HepG2 (cell line): ENCODE data around the gene ST6GAL2. TPM values are rescaled to one million over a fixed set of nuclear protein-coding genes. Genes with fewer than 3 reads are reported as not detected.

ENCODE experiments used
- ATAC-seq: fragments of 200-7000 bp; cut with Tn5 transposase; 3 replicates; pipeline ENCODE4 v1.9.1; 2020; ENCODE audit warnings: mild to moderate bottlenecking, moderate library complexity
- BruUV-seq: library from RNA; stranded (reverse); fragments of 400-500 nt; replicated peaks from 2 replicates; lab custom pipeline; 2021; lab: Mats Ljungman, UMichigan
- CTCF ChIA-PET: fragments of 300-600 bp; formaldehyde crosslinking; extraction: SDS; loops from one replicate; lab custom pipeline; 2021; ENCODE audit warnings: low total read pairs, inconsistent platforms, low intra/inter-chr PET ratio; lab: Yijun Ruan, JAX
- POLR2A ChIA-PET: fragments of 350-600 bp; sonication (Branson Sonifier 250); formaldehyde crosslinking; loops from one replicate; lab custom pipeline; 2020; ENCODE audit warnings: antibody characterized with exemption, inconsistent platforms; lab: Yijun Ruan, JAX
- DNase-seq: peaks from one replicate; pipeline ENCODE4 v3.0.0-alpha.2; 2015; ENCODE audit warnings: low spot score
- FAIRE-seq: peaks from 3 replicates; lab custom pipeline; 2011; peaks lifted over from hg19 to GRCh38; lab: Jason Lieb, UNC
- H2AFZ ChIP-seq: one replicate; pipeline ENCODE4 v1.6.1; 2011; ENCODE audit warnings: low read length, inconsistent platforms
- H3K27ac ChIP-seq: fragments of 300-600 bp; 3 replicates; pipeline ENCODE4 v1.8.0; 2011; ENCODE audit warnings: mixed run types, mild to moderate bottlenecking, mixed read lengths, low read length, inconsistent platforms; ENCODE audit not compliant: insufficient read depth; ENCODE audit errors: extremely low read length
- H3K27me3 ChIP-seq, 2 experiments: fragments of 200-600 bp in 1 of 2; 2 replicates in 1 of 2; 3 replicates in 1 of 2; pipeline versions ENCODE4 v1.6.0 to v1.8.0; 2011; ENCODE audit warnings: low read length in 2 of 2, mild to moderate bottlenecking in 2 of 2, moderate library complexity in 2 of 2, inconsistent platforms in 1 of 2; ENCODE audit not compliant: insufficient read depth in 2 of 2, control insufficient read depth in 1 of 2
- H3K36me3 ChIP-seq, 2 experiments: fragments of 200-600 bp in 1 of 2; replicated peaks in 1 of 2; 2 replicates in 1 of 2; 3 replicates in 1 of 2; pipeline versions ENCODE4 v1.5.1 to v1.8.0; 2011; ENCODE audit warnings: low read length in 2 of 2, inconsistent platforms in 1 of 2; ENCODE audit not compliant: insufficient read depth in 2 of 2, control insufficient read depth in 1 of 2
- H3K4me1 ChIP-seq: 2 replicates; pipeline ENCODE4 v1.5.1; 2012; ENCODE audit warnings: low read length, inconsistent platforms; ENCODE audit not compliant: insufficient read depth
- H3K4me2 ChIP-seq: 2 replicates; pipeline ENCODE4 v1.6.0; 2011; ENCODE audit warnings: low read depth, low read length, inconsistent platforms
- H3K4me3 ChIP-seq, 3 experiments: fragments of 200-600 bp in 1 of 3; sonication (generic), shearing (Covaris generic) in 1 of 3; replicated peaks in 1 of 3; 2 replicates each; pipeline ENCODE4 v1.5.1; 2011 to 2016; ENCODE audit warnings: low read length in 3 of 3, inconsistent platforms in 2 of 3, low read depth in 2 of 3, mild to moderate bottlenecking in 2 of 3, control low read depth in 1 of 3, mixed read lengths in 1 of 3; ENCODE audit not compliant: insufficient read depth in 1 of 3
- H3K79me2 ChIP-seq: one replicate; pipeline ENCODE4 v1.6.1; 2011; ENCODE audit warnings: low read length, inconsistent platforms; ENCODE audit not compliant: insufficient read depth
- H3K9ac ChIP-seq: 2 replicates; pipeline ENCODE4 v1.6.0; 2011; ENCODE audit warnings: mild to moderate bottlenecking, low read depth, low read length, inconsistent platforms; ENCODE audit not compliant: insufficient read depth
- H3K9me3 ChIP-seq: 2 replicates; pipeline ENCODE4 v1.5.1; 2012; ENCODE audit warnings: mild to moderate bottlenecking, low read length
- H4K20me1 ChIP-seq: 2 replicates; pipeline ENCODE4 v1.6.0; 2011; ENCODE audit warnings: inconsistent platforms, mild to moderate bottlenecking, low read length, moderate library complexity; ENCODE audit not compliant: insufficient read depth
- CENPT ChIP-seq: sonication (generic); formaldehyde crosslinking; IDR thresholded peaks from 2 replicates; pipeline ENCODE4 v1.8.0; 2022; ENCODE audit warnings: low read depth, mild to moderate bottlenecking, moderate library complexity, missing genetic modification reagents
- HNRNPK ChIP-seq: fragments of 200-400 bp; formaldehyde crosslinking; IDR thresholded peaks from 2 replicates; pipeline ENCODE4 v1.6.1; 2018; ENCODE audit warnings: low read length, low read depth, moderate library complexity, mild to moderate bottlenecking; ENCODE audit not compliant: poor library complexity, severe bottlenecking
- IKZF4 ChIP-seq: sonication (generic); formaldehyde crosslinking; IDR thresholded peaks from 2 replicates; pipeline ENCODE4 v1.5.1; 2020; ENCODE audit warnings: borderline replicate concordance, mild to moderate bottlenecking, low read depth, missing genetic modification reagents; ENCODE audit errors: not compliant biosample characterization
- NFE2 ChIP-seq: sonication (generic); formaldehyde crosslinking; IDR thresholded peaks from 2 replicates; pipeline ENCODE4 v1.4.0; 2020; ENCODE audit warnings: missing genetic modification reagents
- RAD51 ChIP-seq: fragments of 450-650 bp; IDR thresholded peaks from 2 replicates; pipeline ENCODE4 v1.6.1; 2016; ENCODE audit warnings: borderline replicate concordance
- RFX1 ChIP-seq: fragments of 450-650 bp; IDR thresholded peaks from 2 replicates; pipeline ENCODE4 v1.6.1; 2017
- RNF2 ChIP-seq: fragments of 450-650 bp; conservative IDR thresholded peaks from 2 replicates; pipeline ENCODE4 v1.6.1; 2016; ENCODE audit warnings: low read depth
- ZKSCAN5 ChIP-seq: sonication (generic); formaldehyde crosslinking; IDR thresholded peaks from 2 replicates; pipeline ENCODE4 v1.5.1; 2020; ENCODE audit warnings: mild to moderate bottlenecking, missing genetic modification reagents
- ZNF614 ChIP-seq: IDR thresholded peaks from 2 replicates; pipeline ENCODE4 v1.6.1; 2018; ENCODE audit warnings: missing biosample characterization, missing genetic modification reagents, inconsistent platforms, borderline replicate concordance
- ZNF713 ChIP-seq: sonication (generic); formaldehyde crosslinking; IDR thresholded peaks from 2 replicates; pipeline ENCODE4 v1.4.0; 2020; ENCODE audit warnings: mild to moderate bottlenecking, missing genetic modification reagents
- ZNF749 ChIP-seq: sonication (generic); formaldehyde crosslinking; IDR thresholded peaks from 2 replicates; pipeline ENCODE4 v1.8.0; 2022; ENCODE audit warnings: mild to moderate bottlenecking, missing genetic modification reagents, moderate library complexity, borderline replicate concordance
- WGBS: methylation state at CpG from one replicate; pipeline ENCODE4 v1.1.6; 2017; ENCODE audit warnings: low lambda C conversion rate; 5-methylcytosine and 5-hydroxymethylcytosine counted together
- in situ Hi-C: cut with HindIII; loops from 2 replicates; pipeline ENCODE4 v1.10.0; 2017; ENCODE audit warnings: low pct_unique_long_range_greater_than_20kb; ENCODE audit not compliant: extremely low pct_ligation_motif_present
- intact Hi-C: fragments of 100-400 bp; cut with micrococcal nuclease; formaldehyde crosslinking; loops from one replicate; pipeline ENCODE4 v1.10.0; 2022; ENCODE audit not compliant: unreplicated experiment
- polyA plus RNA-seq, 8 experiments: library from polyadenylated mRNA; depleted of rRNA in 3 of 8; stranded (reverse) in 7 of 8; unstranded in 1 of 8; fragments of >200 nt; fragmentation: Illumina TruSeq in 4 of 8; extraction: Trizol in 4 of 8; gene quantifications; 2 replicates each; pipeline versions ENCODE4 v1.2.1 to v1.2.3, GENCODE V29; 2011 to 2016; ENCODE audit warnings: low read depth in 4 of 8, missing spikeins in 1 of 8, mixed read lengths in 1 of 8; ENCODE audit not compliant: insufficient read depth in 1 of 8
- total RNA-seq, 5 experiments: library from RNA; depleted of rRNA; stranded (reverse); fragments of >200 nt; fragmentation: Illumina TruSeq; extraction: Trizol; gene quantifications; 2 replicates each; pipeline ENCODE4 v1.2.3, GENCODE V29; 2016; ENCODE audit warnings: low read depth in 1 of 5
- TF ChIP-seq, protein P1 (sequence below): sonication (generic); formaldehyde crosslinking; IDR thresholded peaks from 2 replicates; pipeline ENCODE4 v1.5.0; 2020; ENCODE audit warnings: mild to moderate bottlenecking, missing genetic modification reagents
- TF ChIP-seq, protein P2 (sequence below): sonication (generic); formaldehyde crosslinking; IDR thresholded peaks from 2 replicates; pipeline ENCODE4 v1.4.0; 2020; ENCODE audit warnings: missing genetic modification reagents; ENCODE audit errors: not compliant biosample characterization
- TF ChIP-seq, protein P3 (sequence below): sonication (generic); formaldehyde crosslinking; IDR thresholded peaks from 2 replicates; pipeline ENCODE4 v1.4.0; 2020; ENCODE audit warnings: missing genetic modification reagents, borderline replicate concordance

The ST6GAL2 gene
- total and polyA plus RNA-seq, 2 of the 13 experiments (the other 11 are each of a cell fraction or from before 2014, with no cell fraction given), result not detected

DNA sequence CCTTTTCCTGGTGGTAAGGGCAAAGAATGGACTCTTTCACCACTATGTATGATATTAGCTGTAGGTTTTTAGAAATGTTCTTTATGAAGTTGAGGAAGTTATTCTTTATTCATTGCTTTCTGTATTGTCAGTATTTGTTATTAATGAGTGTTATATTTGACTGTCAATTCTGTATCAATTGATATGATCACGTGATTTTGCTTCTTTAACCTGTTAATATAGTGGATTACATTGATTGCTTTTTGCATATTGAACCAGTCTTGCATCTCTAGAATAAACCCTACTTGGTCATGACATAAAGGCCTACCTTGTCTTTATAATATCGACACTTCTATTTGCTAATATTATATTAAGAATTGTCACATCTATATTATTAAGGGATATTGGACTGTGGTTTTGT, 18.3 kb upstream of the ST6GAL2 start:
- FAIRE-seq (no peak), DNase-seq (no peak), ATAC-seq (no peak)
- Histone ChIP-seq H3K4me3 (no peak overlapping the region), H3K27ac (no peak overlapping the region), H3K36me3 (no peaks in the 10 kb centered on the region), H3K79me2 (no peaks in the 10 kb centered on the region), H3K9ac (no peak overlapping the region), H3K4me1 (no peaks in the 10 kb centered on the region), H3K4me2 (no peak overlapping the region), H2AFZ (no peak overlapping the region), H4K20me1 (no peaks in the 10 kb centered on the region), H3K9me3 (peaks cover 13% of the 10 kb centered on the region; the same call in 1 of the 2 replicates), H3K27me3 (no peaks in the 10 kb centered on the region)
- BruUV-seq, result no TSS peak
- in situ Hi-C loops, result no loop called here
- CTCF ChIA-PET, result no interaction called here
- POLR2A ChIA-PET, result no interaction called here
- intact Hi-C loops, result no loop called here
- 1% methylated on average over 2 of the region's 2 CpGs for WGBS
- TF ChIP-seq, protein P1, sequence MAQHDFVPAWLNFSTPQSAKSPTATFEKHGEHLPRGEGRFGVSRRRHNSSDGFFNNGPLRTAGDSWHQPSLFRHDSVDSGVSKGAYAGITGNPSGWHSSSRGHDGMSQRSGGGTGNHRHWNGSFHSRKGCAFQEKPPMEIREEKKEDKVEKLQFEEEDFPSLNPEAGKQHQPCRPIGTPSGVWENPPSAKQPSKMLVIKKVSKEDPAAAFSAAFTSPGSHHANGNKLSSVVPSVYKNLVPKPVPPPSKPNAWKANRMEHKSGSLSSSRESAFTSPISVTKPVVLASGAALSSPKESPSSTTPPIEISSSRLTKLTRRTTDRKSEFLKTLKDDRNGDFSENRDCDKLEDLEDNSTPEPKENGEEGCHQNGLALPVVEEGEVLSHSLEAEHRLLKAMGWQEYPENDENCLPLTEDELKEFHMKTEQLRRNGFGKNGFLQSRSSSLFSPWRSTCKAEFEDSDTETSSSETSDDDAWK (CRISPR knock-in tag), result no peak
- TF ChIP-seq ZNF614 (CRISPR knock-in tag), result no peak
- peak; percentile 77 for TF ChIP-seq RAD51

DNA sequence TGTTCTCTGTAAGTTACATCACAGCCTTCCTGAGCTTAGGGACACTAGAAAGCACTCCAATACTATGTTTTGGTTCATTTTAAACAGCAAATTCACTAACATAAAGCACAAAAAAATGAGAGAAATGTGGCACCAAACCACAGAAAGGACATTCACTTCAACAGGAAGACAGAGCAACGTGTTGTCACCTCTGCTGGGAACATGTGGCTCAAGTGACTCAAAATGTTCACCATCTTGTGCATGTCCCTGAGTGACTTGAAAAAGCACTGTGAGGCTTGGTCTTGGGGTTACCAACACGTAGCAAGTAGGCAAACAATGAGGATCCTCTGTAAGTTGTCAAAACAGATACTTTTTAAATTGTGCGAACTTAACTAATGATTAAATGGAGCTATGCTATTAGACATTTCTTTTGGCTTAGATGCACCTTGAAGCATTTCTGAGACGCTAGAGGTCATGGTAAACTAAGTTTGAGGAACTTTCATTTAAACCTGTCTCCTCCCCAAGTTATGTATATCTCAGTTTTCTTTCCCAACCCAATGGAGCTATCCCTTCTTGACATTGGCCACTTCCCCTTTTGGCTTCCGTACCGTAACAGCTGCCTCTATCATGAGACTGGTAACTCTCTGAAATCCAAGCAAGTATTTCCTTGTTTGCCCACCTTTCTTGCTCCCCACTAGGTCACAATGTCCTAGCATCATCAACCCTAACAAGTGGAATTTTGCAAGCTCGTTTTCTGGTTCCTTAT, 14.0 kb upstream of the ST6GAL2 start:
- in situ Hi-C loops (no loop called here), intact Hi-C loops (no loop called here)
- FAIRE-seq (no peak), ATAC-seq (no peak), DNase-seq (no peak)
- Histone ChIP-seq H3K4me1 (no peaks in the 10 kb centered on the region), H3K36me3 (no peaks in the 10 kb centered on the region), H3K4me3 (no peak overlapping the region), H3K79me2 (no peaks in the 10 kb centered on the region), H3K9ac (no peak overlapping the region), H4K20me1 (no peaks in the 10 kb centered on the region), H3K27ac (no peak overlapping the region), H3K4me2 (no peak overlapping the region), H3K27me3 (no peaks in the 10 kb centered on the region), H3K9me3 (0 out of 2 replicates have a peak, but pooled peaks cover 4% of the 10 kb centered on the region), H2AFZ (no peak overlapping the region)
- POLR2A ChIA-PET, result no interaction called here
- 24% methylated on average over 7 of the region's 7 CpGs for WGBS
- no TSS peak for BruUV-seq
- CTCF ChIA-PET, result no interaction called here
- TF ChIP-seq IKZF4 (no peak), HNRNPK (no peak), NFE2 (no peak), RFX1 (no peak), RNF2 (no peak), ZNF749 (CRISPR knock-in tag) (no peak), ZKSCAN5 (CRISPR knock-in tag) (no peak), CENPT (CRISPR knock-in tag) (no peak), ZNF713 (CRISPR knock-in tag) (no peak)
- TF ChIP-seq, protein P2, sequence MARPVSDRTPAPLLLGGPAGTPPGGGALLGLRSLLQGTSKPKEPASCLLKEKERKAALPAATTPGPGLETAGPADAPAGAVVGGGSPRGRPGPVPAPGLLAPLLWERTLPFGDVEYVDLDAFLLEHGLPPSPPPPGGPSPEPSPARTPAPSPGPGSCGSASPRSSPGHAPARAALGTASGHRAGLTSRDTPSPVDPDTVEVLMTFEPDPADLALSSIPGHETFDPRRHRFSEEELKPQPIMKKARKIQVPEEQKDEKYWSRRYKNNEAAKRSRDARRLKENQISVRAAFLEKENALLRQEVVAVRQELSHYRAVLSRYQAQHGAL (CRISPR knock-in tag), result no peak
- TF ChIP-seq, protein P3, sequence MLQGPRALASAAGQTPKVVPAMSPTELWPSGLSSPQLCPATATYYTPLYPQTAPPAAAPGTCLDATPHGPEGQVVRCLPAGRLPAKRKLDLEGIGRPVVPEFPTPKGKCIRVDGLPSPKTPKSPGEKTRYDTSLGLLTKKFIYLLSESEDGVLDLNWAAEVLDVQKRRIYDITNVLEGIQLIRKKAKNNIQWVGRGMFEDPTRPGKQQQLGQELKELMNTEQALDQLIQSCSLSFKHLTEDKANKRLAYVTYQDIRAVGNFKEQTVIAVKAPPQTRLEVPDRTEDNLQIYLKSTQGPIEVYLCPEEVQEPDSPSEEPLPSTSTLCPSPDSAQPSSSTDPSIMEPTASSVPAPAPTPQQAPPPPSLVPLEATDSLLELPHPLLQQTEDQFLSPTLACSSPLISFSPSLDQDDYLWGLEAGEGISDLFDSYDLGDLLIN (CRISPR knock-in tag), result no peak
